Stimulated activated CD4-positive, alpha-beta T cell treated with anti-CD3 and anti-CD28 coated beads, Interleukin-1b, Interleukin-23, amount 100 ng/mL, for 4 hours (primary cell): ENCODE measurements around the gene NELL1.
"Not testable (repeated sequence)": the region's sequence is repeated elsewhere in the genome, so short reads cannot be mapped to it uniquely, and the experiment has no call there.

Experiments
- DNase-seq, 2 donors: peaks; one replicate each; pipeline ENCODE4 v3.0.0-alpha.2; 2020; ENCODE audit warnings: low read depth in 2 of 2

NELL1 gene

GRCh38 chr11:21105196-21105917 lies 436.0 kb downstream of the NELL1 start:
- DNase-seq = no peak

GRCh38 chr11:21109341-21109740 lies 440.0 kb downstream of the NELL1 start:
- DNase-seq = no peak

GRCh38 chr11:21110415-21110814 lies 441.0 kb downstream of the NELL1 start:
- no peak for DNase-seq

- DNase-seq = no peak
Observed at GRCh38 chr11:21113876-21114275, 444.5 kb downstream of the NELL1 start.

- DNase-seq = no peak
Observed at GRCh38 chr11:21116009-21116408, 446.6 kb downstream of the NELL1 start.

- no peak for DNase-seq
Observed at GRCh38 chr11:21119411-21119810, 450.0 kb downstream of the NELL1 start.

- no peak for DNase-seq
Observed at GRCh38 chr11:21121991-21122390, 452.6 kb downstream of the NELL1 start.

GRCh38 chr11:21122523-21122922 lies 453.1 kb downstream of the NELL1 start:
- DNase-seq = no peak

GRCh38 chr11:21132146-21132720 lies 462.8 kb downstream of the NELL1 start:
- DNase-seq = no peak

GRCh38 chr11:21133244-21133643 lies 463.9 kb downstream of the NELL1 start:
- DNase-seq = no peak

GRCh38 chr11:21133722-21134121 lies 464.3 kb downstream of the NELL1 start:
- DNase-seq = no peak

- DNase-seq = no peak
Observed at GRCh38 chr11:21137803-21138202, 468.4 kb downstream of the NELL1 start.

- DNase-seq = not testable (repeated sequence)
Observed at GRCh38 chr11:21141557-21141956, 472.2 kb downstream of the NELL1 start.

- no peak for DNase-seq
Observed at GRCh38 chr11:21142007-21142406, 472.6 kb downstream of the NELL1 start.

- no peak for DNase-seq
Observed at GRCh38 chr11:21144531-21144930, 475.1 kb downstream of the NELL1 start.

GRCh38 chr11:21148376-21148775 lies 479.0 kb downstream of the NELL1 start:
- DNase-seq = no peak

GRCh38 chr11:21160140-21160539 lies 490.8 kb downstream of the NELL1 start:
- no peak for DNase-seq

- no peak for DNase-seq
Observed at GRCh38 chr11:21169639-21170038, 500.3 kb downstream of the NELL1 start.

- no peak for DNase-seq
Observed at GRCh38 chr11:21173476-21173875, 504.1 kb downstream of the NELL1 start.

GRCh38 chr11:21174781-21175180 lies 505.4 kb downstream of the NELL1 start:
- DNase-seq = no peak

GRCh38 chr11:21177379-21177778 lies 508.0 kb downstream of the NELL1 start:
- no peak for DNase-seq

GRCh38 chr11:21179770-21180169 lies 510.4 kb downstream of the NELL1 start:
- no peak for DNase-seq

GRCh38 chr11:21180182-21180581 lies 510.8 kb downstream of the NELL1 start:
- DNase-seq = no peak

GRCh38 chr11:21185959-21186358 lies 516.6 kb downstream of the NELL1 start:
- no peak for DNase-seq
